ENCODE results near the gene MSH5. TPM values are rescaled to one million over a fixed set of nuclear protein-coding genes. Genes with fewer than 3 reads are reported as not detected.

The MSH5 gene
- total and polyA plus RNA-seq, 9 of the 15 experiments (the other 6 are each of a cell fraction or from before 2014, with no cell fraction given), result 12.5 to 104 (median 46.6) TPM

DNA sequence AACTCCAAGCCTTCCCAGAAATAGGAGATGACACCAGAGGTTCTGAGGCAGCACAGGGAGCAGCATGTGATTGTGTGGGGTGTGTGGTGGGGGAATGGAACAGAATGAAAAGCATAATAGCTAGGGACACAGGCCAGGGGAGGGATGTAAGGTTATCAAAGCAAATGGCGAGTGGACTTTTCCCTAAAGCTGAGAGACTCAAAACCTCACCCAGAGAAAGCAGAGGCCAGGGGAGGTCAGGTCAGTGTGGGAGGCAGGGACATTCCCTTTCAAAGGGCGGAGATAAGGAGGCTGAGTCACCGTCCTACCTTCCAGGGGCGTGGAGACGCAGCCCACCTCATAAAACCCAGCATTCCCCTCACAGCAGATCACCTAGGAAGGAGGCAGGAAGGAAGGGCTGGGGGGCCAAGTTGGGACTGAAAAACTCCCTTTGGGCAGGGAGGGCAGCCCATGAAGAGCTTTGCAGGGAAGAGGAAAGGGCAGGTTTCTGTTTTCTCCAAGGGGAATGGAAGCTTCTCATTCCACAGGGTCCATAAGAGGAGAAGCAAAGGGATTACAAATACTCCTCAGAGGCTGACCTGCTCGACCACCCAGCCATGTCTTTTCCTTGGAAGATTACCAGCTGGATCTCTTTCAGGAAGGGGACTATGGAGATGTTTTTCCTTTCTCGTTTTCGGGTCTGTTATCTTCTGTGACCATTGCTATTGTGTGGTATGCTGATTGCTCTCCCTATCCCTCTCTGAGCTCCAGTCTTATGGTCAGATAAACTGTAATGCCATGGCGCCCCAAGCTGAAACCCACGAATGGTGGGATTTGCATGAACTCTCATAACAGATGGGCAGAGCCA lies 49.4 kb upstream of the MSH5 start (continued):
- TF ChIP-seq FOS (IDR thresholded peaks at IDR 0.05; ENCODE audit: extremely low read depth, insufficient read length) (peak; percentile 73), ZNF121 (CRISPR knock-in tag; conservative IDR thresholded peaks at IDR 0.05) (peak; percentile 28; the same call in 1 of the 2 replicates), CHD1 (IDR thresholded peaks at IDR 0.05; ENCODE audit: low read length) (no peak), U2AF1 (optimal IDR thresholded peaks at IDR 0.05; ENCODE audit: low read depth, low read length) (no peak), RHOXF2B (CRISPR knock-in tag; conservative IDR thresholded peaks at IDR 0.05) (peak; percentile 21; the same call in 1 of the 2 replicates), NCOA4 (IDR thresholded peaks at IDR 0.05; ENCODE audit: partially characterized antibody) (peak; percentile 25), ZNF280A (IDR thresholded peaks at IDR 0.05; ENCODE audit: low read depth, partially characterized antibody) (no peak), MAFK (IDR thresholded peaks at IDR 0.05; ENCODE audit: low read length) (peak; percentile 55; the same call in 1 of the 2 replicates), RUNX1 (IDR thresholded peaks at IDR 0.05; ENCODE audit: low read depth) (peak; percentile 76), KLF16 (IDR thresholded peaks at IDR 0.05) (peak; percentile 85)
- TF ChIP-seq, protein P1, sequence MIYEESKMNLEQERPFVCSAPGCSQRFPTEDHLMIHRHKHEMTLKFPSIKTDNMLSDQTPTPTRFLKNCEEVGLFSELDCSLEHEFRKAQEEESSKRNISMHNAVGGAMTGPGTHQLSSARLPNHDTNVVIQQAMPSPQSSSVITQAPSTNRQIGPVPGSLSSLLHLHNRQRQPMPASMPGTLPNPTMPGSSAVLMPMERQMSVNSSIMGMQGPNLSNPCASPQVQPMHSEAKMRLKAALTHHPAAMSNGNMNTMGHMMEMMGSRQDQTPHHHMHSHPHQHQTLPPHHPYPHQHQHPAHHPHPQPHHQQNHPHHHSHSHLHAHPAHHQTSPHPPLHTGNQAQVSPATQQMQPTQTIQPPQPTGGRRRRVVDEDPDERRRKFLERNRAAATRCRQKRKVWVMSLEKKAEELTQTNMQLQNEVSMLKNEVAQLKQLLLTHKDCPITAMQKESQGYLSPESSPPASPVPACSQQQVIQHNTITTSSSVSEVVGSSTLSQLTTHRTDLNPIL (CRISPR knock-in tag; IDR thresholded peaks at IDR 0.05), result no peak
- TF ChIP-seq, protein P2, sequence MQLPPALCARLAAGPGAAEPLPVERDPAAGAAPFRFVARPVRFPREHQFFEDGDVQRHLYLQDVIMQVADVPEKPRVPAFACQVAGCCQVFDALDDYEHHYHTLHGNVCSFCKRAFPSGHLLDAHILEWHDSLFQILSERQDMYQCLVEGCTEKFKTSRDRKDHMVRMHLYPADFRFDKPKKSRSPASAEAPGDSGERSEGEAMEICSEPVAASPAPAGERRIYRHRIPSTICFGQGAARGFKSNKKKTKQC (CRISPR knock-in tag; IDR thresholded peaks at IDR 0.05), result no peak
- TF ChIP-seq, protein P3, sequence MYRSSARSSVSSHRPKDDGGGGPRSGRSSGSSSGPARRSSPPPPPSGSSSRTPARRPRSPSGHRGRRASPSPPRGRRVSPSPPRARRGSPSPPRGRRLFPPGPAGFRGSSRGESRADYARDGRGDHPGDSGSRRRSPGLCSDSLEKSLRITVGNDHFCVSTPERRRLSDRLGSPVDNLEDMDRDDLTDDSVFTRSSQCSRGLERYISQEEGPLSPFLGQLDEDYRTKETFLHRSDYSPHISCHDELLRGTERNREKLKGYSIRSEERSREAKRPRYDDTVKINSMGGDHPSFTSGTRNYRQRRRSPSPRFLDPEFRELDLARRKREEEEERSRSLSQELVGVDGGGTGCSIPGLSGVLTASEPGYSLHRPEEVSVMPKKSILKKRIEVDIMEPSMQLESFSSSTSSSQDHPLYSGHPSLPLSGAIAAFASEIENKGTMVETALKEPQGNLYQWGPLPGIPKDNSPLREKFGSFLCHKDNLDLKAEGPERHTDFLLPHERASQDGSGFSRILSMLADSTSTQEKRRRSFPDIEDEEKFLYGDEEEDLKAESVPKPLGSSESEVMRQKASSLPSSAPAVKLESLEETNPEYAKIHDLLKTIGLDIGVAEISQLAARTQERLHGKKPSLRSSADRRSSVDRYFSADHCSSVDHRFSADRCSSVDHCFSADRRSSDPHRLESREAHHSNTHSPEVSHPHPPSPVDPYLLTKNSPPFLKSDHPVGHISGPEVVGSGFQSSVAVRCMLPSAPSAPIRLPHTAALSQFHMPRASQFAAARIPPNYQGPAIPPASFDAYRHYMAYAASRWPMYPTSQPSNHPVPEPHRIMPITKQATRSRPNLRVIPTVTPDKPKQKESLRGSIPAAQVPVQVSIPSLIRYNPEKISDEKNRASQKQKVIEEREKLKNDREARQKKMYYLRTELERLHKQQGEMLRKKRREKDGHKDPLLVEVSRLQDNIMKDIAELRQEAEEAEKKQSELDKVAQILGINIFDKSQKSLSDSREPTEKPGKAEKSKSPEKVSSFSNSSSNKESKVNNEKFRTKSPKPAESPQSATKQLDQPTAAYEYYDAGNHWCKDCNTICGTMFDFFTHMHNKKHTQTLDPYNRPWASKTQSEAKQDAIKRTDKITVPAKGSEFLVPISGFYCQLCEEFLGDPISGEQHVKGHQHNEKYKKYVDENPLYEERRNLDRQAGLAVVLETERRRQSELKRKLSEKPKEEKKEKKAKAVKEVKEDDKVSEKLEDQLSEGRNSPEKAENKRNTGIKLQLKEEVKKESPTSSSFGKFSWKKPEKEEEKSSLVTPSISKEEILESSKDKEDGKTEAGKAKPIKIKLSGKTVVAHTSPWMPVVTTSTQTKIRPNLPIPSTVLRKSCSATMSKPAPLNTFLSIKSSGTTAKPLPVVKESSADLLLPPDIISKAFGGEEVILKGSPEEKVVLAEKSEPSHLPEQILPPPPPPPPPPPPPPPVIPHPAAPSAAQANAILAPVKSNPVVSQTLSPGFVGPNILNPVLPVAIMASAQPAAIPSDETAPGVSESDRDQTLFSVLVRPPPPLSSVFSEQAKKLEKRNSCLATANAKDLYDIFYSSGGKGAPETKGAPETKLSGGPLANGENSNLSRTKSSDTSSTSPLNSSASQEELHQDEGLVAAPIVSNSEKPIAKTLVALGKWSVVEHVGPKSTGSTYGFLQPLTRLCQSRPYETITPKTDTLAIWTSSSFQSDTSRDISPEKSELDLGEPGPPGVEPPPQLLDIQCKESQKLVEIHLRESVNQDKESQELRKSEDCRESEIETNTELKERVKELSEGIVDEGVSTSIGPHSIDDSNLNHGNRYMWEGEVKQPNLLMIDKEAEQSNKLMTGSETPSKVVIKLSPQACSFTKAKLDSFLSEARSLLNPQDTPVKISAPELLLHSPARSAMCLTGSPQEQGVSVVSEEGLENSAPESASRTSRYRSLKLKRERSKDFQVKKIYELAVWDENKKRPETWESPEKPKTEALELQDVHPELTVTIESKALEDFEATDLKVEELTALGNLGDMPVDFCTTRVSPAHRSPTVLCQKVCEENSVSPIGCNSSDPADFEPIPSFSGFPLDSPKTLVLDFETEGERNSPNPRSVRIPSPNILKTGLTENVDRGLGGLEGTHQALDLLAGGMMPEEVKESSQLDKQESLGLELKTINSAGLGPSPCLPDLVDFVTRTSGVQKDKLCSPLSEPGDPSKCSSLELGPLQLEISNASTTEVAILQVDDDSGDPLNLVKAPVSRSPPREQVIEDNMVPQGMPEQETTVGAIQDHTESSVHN (IDR thresholded peaks at IDR 0.05; ENCODE audit: borderline replicate concordance in 1 of 2, low read depth in 1 of 2), result peak in 1 of 2 experiments; percentile 31; a peak in 1 of 4 replicates
- TF ChIP-seq, protein P4, sequence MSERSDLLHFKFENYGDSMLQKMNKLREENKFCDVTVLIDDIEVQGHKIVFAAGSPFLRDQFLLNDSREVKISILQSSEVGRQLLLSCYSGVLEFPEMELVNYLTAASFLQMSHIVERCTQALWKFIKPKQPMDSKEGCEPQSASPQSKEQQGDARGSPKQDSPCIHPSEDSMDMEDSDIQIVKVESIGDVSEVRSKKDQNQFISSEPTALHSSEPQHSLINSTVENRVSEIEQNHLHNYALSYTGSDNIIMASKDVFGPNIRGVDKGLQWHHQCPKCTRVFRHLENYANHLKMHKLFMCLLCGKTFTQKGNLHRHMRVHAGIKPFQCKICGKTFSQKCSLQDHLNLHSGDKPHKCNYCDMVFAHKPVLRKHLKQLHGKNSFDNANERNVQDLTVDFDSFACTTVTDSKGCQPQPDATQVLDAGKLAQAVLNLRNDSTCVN (CRISPR knock-in tag; IDR thresholded peaks at IDR 0.05), result peak; percentile 86
